NCI-H1436 treated with DMSO at 0.1 percent for 48 hours (cell line): ENCODE data around the gene ATM.
"Not testable (repeated sequence)": the region's sequence is repeated elsewhere in the genome, so short reads cannot be mapped to it uniquely, and the experiment has no call there.

Source experiments
- DNase-seq: peaks from one replicate; lab custom pipeline; 2025; lab: John Stamatoyannopoulos, UW

The ATM gene

DNA sequence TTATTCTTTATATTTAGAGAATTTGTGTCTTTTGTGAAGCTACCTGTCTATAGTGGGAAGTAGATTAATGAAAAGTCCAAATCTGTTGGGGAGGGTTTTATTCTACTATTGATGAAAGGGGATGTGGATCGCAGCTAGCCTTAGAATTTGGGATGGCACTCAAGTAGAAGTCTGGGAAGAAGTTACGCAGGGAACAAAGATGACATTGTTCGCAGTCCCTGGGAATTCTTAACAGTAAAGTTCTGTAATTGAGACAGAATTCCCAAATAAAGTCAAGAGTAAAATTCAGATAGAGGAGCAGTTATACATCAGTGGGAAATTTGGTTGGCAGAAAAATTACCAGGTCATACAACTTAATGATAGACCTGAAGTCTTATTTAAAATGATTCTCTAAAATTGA lies 64.1 kb downstream of the ATM start:
- DNase-seq, result no peak

DNA sequence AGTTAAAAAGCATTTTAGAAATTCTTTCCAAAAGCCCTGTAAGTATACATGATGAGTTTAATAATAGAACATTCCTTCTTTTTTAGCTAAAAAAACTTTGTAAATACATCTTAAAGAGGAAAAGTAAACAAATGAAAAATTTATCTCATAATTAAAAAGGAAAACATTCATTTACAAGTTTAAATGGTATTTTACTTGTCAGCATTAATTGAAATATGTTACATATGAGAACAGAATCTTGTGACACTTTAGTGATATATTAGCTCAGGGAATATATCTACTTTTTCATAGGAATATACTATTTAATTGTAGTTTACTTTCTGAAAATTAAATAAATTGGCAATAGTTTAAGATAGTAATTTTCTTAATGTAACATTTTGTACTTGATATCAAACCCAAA lies 66.2 kb downstream of the ATM start:
- DNase-seq, result not testable (repeated sequence)

DNA sequence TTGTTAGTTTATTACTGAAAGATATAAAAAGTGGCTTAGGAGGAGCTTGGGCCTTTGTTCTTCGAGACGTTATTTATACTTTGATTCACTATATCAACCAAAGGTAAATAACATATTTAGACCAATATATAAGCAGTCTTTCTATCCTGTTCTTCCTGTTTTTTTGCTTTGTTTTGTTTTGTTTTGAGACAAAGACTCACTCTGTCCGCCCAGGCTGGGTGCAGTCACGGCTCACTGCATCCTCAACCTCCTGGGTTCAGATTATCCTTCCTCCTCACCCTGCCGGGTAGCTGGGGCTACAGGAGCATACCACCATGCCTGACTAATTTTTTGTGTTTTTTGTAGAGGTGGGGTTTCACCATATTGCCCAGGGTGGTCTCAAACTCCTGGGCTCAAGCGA lies 66.8 kb downstream of the ATM start:
- DNase-seq, result no peak

DNA sequence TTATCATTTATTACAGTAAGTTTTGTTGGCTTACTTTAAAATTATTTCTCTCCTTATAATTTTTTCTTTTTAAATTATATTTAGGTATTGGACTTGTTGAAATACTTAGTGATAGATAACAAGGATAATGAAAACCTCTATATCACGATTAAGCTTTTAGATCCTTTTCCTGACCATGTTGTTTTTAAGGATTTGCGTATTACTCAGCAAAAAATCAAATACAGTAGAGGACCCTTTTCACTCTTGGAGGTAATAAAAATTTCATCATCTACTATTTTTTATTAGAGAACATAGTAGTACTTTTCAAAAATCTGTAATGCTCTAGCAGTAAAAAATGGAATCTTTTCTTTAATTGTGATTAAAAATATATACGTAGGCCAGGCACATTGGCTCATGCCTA lies 70.4 kb downstream of the ATM start:
- DNase-seq, result no peak

DNA sequence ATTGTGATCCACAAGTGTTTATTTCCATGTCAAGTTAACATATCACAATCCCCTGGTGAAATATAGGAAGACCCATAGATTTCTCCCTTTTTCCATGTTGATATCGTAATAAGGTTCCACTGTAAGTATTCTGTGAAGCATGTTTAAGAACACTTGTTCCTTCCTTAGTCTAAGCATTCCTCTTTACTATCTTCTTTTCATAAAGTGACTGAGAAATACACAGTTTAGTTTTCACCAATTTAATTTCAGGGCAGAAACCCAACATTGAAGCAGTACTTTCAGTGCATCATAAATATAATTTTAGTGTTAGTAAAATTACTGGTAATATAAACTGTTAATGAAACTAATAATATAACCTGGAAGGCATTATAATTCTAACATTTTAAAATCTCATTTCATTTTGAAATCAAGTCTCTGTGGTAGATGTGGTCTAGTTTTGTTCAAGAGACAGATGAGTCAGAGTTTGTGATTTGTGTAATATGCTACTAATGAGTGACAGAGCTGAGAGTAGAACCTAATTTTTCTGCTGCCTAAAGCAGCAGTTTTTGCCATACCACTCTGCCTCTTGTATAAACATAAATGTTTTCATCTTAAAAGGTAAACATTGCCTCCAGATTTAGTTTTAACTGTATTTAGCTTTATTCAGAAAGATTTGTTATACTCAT lies 79.4 kb downstream of the ATM start:
- DNase-seq, result no peak

DNA sequence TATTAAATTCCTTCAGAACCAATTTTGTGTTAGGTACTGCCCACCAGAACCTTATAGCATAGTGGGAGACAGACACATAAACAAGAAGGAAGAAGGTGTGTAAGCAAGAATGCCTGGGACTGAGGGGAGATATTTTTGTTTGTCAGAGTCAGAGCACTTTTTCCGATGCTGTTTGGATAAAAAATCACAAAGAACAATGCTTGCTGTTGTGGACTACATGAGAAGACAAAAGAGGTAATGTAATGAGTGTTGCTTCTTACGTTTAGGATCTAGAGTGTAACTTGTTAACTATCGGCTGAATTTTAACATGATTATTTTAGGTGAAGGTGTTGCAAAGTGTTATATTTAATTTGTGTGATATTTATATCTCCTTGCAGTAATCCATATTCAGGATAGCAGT lies 84.9 kb downstream of the ATM start:
- no peak for DNase-seq

DNA sequence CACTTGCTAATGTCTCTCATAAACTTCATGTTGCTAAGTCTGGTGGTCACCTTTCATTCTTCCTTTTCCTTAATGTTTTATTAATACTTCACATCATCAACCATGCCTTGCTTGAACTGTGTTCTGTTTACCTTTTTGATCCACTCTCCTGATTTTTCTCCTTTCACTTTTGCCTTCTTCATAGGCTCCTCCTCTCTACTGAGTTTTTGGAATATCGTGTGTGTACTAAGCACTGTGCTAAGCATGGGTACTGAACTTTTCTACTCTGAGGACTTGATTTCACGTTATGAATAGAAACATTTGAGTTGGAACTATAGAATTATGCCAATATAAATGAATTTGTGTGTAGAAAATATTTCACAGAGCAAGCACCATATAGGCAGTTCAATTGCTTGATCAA lies 90.6 kb downstream of the ATM start:
- DNase-seq, result no peak

DNA sequence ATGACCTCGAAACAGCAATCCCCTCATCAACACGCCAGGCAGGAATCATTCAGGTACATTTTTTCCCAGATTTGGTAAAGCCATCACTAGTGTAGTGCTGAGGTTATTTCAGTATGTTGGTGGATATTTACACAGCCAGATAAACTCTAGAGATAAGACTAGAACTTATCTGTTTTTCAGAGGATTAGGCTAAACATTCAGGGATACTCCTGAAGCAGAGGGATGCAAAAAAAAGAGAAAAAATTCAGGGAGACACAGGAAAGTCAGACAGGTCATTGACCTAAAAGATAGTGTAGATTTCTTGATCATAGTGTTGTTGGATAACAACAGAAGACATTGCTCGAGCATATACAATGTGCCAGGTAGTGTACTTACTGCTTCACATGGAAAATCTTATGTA lies 93.2 kb downstream of the ATM start:
- DNase-seq, result no peak

DNA sequence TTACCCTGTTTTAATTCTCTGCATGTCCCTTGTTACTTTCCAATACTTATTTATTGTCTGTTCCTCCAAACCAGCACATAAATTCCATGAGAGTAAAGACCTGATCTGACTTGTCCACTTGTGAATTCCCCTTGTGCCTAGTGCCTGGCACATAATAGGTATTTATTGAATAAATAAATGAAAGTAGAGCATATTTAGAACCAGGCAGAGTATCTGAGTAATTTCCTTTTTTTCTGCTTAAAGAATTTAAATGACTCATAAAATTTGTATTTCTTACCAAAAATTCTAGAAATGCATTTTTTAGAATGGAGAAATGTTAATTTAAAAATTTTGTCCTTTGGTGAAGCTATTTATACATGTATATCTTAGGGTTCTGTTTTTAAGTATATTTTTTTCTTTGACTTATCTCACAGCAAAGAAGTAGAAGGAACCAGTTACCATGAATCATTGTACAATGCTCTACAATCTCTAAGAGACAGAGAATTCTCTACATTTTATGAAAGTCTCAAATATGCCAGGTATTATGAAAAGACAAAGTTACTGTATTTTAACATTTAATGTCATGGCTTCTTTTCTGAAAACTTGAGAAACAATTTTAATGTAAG lies 96.8 kb downstream of the ATM start:
- no peak for DNase-seq

DNA sequence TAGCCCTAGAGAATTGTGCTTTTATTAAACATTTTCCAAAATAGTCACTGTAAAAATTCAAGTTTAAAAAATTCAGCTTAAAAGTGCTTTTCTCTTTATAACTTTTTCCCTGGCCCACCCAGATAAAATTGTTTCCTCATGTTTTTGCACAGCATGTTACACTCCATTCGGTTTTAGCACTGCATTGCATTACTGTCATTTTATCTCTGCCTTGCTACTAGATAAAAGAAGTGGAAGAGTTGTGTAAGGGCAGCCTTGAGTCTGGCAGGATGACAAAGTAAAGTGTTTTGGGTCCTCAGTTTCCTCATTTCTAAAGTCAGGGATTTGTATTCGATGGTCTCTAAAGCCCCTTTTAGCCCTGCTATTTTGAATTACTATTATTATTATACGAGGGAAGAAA lies 99.8 kb downstream of the ATM start:
- DNase-seq, result no peak

DNA sequence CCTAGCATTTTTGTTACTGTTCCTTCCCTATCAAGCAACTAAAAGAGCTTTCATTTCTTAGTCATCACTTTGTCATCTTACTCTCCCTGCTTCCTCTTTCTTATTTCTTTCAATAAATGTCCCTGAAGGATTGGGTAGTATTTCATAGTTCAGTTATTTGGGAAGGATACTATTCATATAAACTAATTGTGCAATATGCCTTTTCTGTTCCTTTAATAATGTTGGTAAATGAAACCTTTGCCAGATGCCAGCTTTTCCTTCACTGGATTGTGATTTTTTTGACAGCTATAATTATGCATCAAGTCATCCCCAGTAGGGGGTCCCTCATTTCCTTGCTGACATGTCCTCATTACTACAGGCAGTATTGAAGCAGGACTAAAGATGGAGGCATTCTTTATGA lies 101.7 kb downstream of the ATM start:
- no peak for DNase-seq

DNA sequence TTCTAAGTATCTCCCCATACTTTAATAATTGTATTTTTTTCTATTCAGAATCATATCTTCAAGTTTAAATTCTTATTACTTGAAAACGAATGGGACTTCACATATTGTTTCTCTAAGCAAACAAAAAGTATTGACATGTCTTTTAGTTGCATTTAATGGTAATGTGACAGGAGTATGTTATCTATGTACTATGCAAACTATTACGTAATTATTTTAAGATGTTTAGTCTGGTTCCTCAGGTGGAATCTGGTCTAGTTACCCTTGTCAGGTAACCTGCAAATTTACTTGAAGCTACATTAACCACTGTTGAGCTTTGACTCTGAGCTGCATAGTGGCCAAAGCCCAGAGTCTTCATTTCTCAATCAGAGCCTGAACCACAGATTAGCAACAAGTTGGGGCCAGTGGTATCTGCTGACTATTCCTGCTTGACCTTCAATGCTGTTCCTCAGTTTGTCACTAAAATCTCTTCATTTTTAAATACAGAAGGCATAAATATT lies 110.6 kb downstream of the ATM start:
- no peak for DNase-seq

DNA sequence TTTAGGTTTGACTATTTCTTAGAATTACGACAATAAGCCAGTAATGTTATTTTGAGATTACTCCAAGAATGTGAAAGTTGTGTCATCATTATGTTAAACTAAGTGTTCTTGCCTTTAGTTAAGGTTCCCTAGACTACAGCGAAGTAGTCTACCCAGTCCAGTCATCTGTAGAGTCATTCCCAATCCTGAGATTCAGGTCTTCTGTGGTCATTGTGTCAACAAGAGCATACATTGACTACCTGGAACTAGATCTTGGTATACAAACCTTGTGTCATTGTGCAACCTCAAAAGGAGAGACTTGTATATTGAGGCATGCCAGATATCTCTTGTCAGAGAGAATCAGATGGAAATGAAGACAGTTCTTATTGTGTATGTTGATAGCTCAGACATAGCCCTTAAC lies 115.9 kb downstream of the ATM start:
- no peak for DNase-seq

DNA sequence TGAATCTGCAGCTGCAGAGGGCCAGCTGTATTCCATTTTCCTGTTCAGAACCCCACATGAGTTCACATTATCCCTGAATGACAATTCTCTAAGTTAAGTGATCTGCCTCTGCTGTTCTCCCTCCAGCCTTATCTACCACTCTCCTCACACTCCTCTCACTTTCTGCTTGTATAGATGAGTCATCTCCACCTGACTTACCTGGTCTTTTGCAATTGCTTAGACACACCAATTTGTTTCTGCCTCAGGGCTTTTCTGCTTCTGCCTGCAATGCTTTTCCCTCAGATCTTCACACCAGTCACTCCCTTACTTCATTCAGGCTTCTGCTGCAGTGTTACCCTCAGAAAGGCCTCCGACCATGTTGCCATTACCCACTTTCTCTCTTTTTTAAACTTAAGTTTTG lies 118.1 kb downstream of the ATM start:
- DNase-seq, result no peak

DNA sequence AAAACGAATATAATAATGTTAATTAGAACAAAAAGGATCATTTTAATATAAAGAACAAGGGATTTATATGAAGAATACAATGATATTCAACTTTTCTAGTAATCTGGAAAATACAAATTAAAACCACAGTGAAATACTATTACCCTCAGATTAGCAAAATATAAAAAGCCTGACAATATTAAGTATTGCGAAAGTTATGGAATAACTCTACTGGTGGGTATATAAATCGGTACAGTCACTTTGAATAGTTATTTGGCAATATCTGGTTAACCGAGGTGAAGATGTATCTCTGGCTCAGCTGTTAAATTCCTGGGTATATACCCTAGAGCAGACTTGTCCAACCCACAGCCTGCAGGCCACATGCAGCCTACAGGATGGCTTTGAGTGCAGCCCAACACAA lies 118.8 kb downstream of the ATM start:
- DNase-seq, result no peak

DNA sequence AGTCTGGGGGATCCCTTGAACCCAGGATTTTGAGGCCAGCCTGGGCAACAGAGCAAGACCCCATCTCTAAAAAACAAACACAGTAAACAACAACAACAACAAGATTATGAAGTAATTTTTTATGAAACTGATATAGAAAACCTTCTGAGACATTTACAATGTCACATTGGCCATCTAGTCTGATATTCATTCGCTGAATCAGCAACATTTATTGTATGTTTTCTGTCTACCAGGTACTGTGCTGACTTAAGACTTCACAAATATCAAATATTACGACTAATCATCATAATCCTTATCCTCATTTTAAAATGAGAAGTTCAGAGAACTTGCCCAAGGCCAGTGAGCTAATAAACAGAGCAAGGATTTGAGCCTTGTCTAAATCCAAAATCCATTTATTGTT lies 120.8 kb downstream of the ATM start:
- no peak for DNase-seq

DNA sequence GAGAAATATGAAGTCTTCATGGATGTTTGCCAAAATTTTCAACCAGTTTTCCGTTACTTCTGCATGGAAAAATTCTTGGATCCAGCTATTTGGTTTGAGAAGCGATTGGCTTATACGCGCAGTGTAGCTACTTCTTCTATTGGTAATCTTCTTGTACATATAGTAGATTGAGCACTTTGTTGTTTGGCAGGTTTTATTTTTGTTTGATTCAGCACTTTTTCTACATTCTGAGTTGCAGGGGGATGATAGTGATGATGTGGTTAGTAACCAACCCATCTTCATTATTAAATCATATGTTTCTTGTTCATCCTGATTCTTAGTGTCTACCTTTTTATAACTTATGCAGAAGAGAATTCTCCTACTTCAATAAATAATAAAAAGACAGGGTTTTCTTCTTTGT lies 122.9 kb downstream of the ATM start:
- no peak for DNase-seq

DNA sequence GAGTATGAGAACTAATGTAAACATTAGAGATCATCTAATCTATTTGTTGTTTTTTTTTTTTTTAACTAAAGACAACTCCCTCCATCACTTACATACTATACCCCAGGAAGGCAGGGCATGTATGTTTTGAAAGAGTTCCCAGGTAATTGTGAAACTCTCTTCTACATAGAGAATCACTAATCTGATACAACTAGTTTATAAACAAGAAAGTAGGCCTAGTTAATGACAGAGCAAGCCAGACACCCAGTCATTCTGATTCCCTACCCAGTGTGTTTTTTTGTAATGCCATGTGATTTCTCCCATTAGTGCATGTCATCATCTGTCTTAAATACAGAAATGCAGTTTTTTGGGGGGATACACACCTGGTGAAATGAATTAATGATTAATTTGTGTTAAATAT lies 123.6 kb downstream of the ATM start:
- no peak for DNase-seq

DNA sequence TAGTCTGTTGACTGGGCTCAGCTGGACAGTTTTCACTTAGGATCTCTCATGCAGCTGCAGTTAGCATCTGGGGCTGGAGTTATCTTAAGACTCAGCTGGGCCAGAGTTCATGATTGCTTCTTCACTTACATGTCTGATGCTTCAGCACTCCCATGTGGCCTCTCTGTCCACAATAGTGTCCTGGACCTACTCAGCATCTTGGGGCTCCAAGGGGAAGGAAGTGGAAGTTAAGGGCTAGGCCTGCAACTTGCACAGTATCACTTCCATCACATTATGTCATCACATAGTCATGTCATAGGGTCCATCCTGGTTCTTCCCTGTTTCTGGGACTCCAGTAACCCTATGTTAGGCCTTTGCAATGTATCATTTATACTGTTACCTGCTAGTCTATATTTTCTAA lies 128.6 kb downstream of the ATM start:
- no peak for DNase-seq

DNA sequence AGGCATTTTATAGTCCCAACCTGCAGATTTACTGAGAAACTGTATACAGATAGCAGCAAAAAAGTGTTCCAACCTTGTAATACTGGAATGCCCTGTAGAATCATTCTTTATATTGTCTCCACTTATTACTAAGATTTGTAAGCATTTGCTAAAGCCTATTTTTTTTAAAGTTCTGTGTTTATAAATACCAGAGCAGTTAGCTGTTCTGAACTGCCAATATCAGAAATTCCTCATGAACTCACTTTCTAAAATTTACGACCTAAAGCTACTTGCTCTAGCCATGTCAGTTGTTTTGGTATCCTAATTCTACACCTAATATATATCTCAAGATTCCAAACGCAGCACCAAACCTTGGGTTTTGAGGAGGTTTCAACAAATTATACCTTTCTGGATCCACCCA lies 141.3 kb downstream of the ATM start:
- DNase-seq, result no peak

DNA sequence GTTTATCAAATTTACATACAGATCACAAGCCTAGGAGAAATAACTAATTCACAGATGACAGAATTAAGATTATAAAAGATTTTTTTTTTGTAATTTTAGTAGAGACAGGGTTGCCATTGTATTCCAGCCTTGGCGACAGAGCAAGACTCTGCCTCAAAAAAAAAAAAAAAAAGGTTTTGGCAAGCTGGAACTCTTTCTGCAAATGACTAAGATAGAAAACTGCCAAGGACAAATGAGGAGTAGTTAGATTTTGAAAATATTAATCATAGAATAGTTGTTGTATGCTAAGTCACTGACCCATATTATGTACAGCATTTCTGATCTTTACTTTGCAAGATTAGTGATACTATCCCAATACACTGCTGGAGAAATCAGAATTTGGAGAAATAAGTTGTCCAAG lies 145.3 kb downstream of the ATM start:
- DNase-seq, result no peak

DNA sequence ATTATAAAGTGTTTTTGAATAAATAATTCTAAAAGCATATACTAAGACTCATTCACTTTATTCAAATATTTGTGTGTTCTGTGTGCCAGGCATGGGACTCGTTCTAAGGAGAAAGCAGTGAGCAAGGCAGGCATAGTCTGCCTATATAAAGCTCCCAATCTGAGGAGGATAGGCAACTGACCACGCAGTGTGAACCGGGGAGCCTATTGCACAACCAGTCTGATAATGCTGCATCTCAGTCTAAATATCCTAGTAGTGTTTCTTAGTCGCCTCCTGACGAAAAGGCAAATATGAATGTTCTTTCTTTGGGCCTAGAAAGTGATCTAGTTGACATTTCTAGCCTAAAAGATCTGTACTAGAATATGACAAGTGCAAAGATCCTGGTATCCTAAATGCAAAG lies 146.2 kb downstream of the ATM start:
- no peak for DNase-seq

DNA sequence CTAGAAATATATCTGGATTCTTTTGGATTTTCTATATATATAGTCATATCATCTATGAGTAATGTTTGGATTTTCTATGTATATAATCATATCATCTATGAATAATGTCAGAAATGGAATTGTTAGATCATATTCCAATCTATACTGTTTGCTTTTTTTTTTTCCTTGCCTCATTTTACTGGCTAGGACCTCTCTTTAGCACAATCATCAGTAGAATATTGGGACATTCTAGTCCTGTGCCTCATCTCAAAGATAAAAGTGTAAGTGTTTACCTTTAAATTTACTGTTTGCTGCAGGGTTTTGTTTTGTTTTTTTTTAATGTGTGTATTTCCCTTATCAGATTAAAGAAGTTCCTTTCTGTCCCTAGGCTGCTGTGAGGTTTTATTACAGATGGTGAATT lies 147.4 kb downstream of the ATM start:
- DNase-seq, result no peak

DNA sequence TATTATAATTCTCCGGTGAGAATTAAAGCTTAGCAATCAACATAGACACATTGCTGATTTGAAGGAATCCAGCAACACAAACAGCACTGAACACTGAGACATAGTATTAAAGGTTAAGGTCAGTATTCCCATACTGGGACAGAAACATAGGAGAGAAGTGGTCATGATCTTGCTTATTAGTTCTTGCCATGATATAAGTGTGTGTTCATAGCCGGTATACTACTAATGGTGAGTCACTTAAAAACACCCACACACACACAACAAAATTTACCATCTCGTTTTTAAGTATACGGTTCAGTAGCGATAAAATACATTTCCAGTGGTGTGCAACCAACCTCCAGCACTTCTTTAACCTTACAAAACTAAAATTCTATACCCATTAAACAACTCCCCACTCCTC lies 148.1 kb downstream of the ATM start:
- DNase-seq, result no peak
